Cortex of kidney (tissue), 1 donor: Measurements from ENCODE around the gene PTX3.

ENCODE experiments used
- DNase-seq: peaks from one replicate; lab custom pipeline; 2025; lab: John Stamatoyannopoulos, UW

Gene PTX3

GRCh38 chr3:157475921-157476414, 39.3 kb downstream of the PTX3 start:
- no peak for DNase-seq

GRCh38 chr3:157477441-157477840, 40.8 kb downstream of the PTX3 start:
- DNase-seq: no peak

- DNase-seq: no peak
Observed at GRCh38 chr3:157479464-157480243, 43.0 kb downstream of the PTX3 start.

GRCh38 chr3:157487339-157487738, 50.7 kb downstream of the PTX3 start:
- no peak for DNase-seq

- no peak for DNase-seq
Observed at GRCh38 chr3:157488144-157488543, 51.5 kb downstream of the PTX3 start.

GRCh38 chr3:157491136-157491535, 54.5 kb downstream of the PTX3 start:
- DNase-seq: no peak
